ENCODE results near the gene OR13D1.

GRCh38 chr9:104658496-104659195, 35.7 kb upstream of the OR13D1 start:
- TF ChIP-seq SIN3A (IDR thresholded peaks at IDR 0.05; ENCODE audit: low read depth, low read length) (no peak), CTCF (IDR thresholded peaks at IDR 0.05 in 2 of 3, conservative IDR thresholded peaks at IDR 0.05 in 1 of 3; ENCODE audit: control insufficient read depth in 2 of 3, extremely low read depth in 1 of 3, insufficient read depth in 1 of 3, low read depth in 3 of 3, low read length in 3 of 3) (no peak), USF2 (IDR thresholded peaks at IDR 0.05; ENCODE audit: borderline replicate concordance, low read depth, low read length) (no peak), CHD2 (IDR thresholded peaks at IDR 0.05; ENCODE audit: borderline replicate concordance, low read depth, low read length) (no peak), SMAD1 (IDR thresholded peaks at IDR 0.05; ENCODE audit: low read depth, partially characterized antibody) (no peak), RELA (IDR thresholded peaks at IDR 0.05; ENCODE audit: borderline replicate concordance, partially characterized antibody) (no peak), SREBF2 (IDR thresholded peaks at IDR 0.05; ENCODE audit: low read length) (no peak), MYC (IDR thresholded peaks at IDR 0.05; ENCODE audit: insufficient read depth, insufficient read length, insufficient replicate concordance, low read length, severe bottlenecking) (no peak), TCF7 (IDR thresholded peaks at IDR 0.05; ENCODE audit: borderline replicate concordance) (no peak), POLR2A (IDR thresholded peaks at IDR 0.05; ENCODE audit: low read depth, low read length) (no peak)
